ENCODE results near the gene OLA1.
A peak's percentile ranks its signal among the peaks of the same experiment; 100 is the strongest.

DNA sequence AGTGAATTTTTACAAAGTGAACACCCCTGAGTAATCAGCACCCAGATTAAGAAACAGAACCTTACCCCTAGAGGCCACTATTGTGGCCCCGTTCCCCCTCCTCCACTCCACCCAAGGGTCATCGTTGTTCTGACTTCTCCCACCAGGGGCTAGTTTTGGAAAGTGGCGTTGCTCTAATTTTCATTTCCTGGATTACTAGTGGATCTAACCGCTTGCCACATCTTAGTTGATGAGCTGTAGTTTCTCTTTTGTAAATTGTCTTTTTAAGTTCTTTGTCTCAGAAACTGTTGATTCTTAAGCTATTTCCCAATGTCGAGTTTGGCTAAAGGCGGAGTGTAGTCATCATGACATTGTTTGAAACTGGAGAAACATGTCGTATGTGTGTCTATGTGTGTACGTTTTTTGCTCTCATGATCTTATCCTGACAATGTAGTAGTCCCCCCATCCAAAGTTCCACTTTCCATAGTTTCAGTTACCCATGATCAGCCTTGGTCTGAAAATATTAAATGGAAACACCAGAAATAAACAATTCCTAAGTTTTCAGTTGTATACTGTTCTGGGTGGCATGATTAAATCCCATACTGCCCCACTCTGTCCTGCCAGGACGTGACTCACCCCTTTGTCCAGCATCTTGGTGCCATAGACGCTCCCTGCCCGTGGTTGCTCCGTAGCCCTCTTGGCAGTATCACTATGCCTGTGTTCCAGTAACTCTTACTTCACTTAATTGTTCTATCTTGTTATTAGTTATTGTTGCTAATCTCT is 212.2 kb downstream of the OLA1 start:
- TF ChIP-seq, protein P1, sequence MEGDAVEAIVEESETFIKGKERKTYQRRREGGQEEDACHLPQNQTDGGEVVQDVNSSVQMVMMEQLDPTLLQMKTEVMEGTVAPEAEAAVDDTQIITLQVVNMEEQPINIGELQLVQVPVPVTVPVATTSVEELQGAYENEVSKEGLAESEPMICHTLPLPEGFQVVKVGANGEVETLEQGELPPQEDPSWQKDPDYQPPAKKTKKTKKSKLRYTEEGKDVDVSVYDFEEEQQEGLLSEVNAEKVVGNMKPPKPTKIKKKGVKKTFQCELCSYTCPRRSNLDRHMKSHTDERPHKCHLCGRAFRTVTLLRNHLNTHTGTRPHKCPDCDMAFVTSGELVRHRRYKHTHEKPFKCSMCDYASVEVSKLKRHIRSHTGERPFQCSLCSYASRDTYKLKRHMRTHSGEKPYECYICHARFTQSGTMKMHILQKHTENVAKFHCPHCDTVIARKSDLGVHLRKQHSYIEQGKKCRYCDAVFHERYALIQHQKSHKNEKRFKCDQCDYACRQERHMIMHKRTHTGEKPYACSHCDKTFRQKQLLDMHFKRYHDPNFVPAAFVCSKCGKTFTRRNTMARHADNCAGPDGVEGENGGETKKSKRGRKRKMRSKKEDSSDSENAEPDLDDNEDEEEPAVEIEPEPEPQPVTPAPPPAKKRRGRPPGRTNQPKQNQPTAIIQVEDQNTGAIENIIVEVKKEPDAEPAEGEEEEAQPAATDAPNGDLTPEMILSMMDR (IDR thresholded peaks at IDR 0.05 in 4 of 5, conservative IDR thresholded peaks at IDR 0.05 in 1 of 5) = peak; percentile 12 to 25 (median 24)
- no peak for TF ChIP-seq POLR2A (IDR thresholded peaks at IDR 0.05)
